ENCODE measurements around the gene RASA3. TPM values are rescaled to one million over a fixed set of nuclear protein-coding genes. Genes with fewer than 3 reads are reported as not detected.

Gene RASA3
- total and polyA plus RNA-seq, 2 of the 8 experiments (the other 6 are each of a cell fraction or from before 2014, with no cell fraction given), result 7.5 to 21.9 TPM

- Histone ChIP-seq H3K79me2 (ENCODE audit: control insufficient read depth in 1 of 2, insufficient read depth in 2 of 2, low read length in 2 of 2) (no peaks in the 10 kb centered on the region), H3K56ac (replicated peaks; ENCODE audit: insufficient read length, low read depth, low read length) (no peak within 1 kb of the TSS), H2BK20ac (ENCODE audit: low read length) (no peak within 1 kb of the TSS), H3K9me3 (ENCODE audit: insufficient read depth in 2 of 2, low read depth in 1 of 2, low read length in 1 of 2) (no peaks in the 10 kb centered on the region), H3K27ac (ENCODE audit: low read depth, low read length) (no peak within 1 kb of the TSS), H3K4me2 (ENCODE audit: insufficient read depth in 1 of 2, low read depth in 2 of 2, low read length in 2 of 2) (no peak within 1 kb of the TSS), H3K27me3 (replicated peaks in 1 of 4; ENCODE audit: control insufficient read depth in 3 of 4, extremely low read depth in 1 of 4, insufficient read depth in 3 of 4, low read length in 3 of 4) (no peaks in the 10 kb centered on the region), H4K5ac (ENCODE audit: insufficient read length, low read depth, low read length) (no peak within 1 kb of the TSS), H2AFZ (ENCODE audit: low read length) (peak within 1 kb of the TSS; percentile 95), H2BK5ac (ENCODE audit: low read depth, low read length) (no peak within 1 kb of the TSS), H4K20me1 (replicated peaks in 1 of 2; ENCODE audit: control insufficient read depth in 1 of 2, insufficient read depth in 2 of 2, low read length in 2 of 2) (no peaks in the 10 kb centered on the region), H3K23me2 (ENCODE audit: low read depth, low read length) (no peaks in the 10 kb centered on the region; the same call in 1 of the 2 replicates), H3K9ac (replicated peaks in 1 of 4; ENCODE audit: extremely low read depth in 1 of 4, low read depth in 3 of 4, low read length in 3 of 4) (no peak within 1 kb of the TSS), H3K18ac (ENCODE audit: extremely low read depth, low read length) (peak within 1 kb of the TSS; percentile 60; the same call in 1 of the 2 replicates), H3K4me1 (replicated peaks in 1 of 4; ENCODE audit: control insufficient read depth in 3 of 4, insufficient read depth in 4 of 4, low read length in 3 of 4) (0 out of 7 replicates have a peak, but pooled peaks cover 0 to 3% (median 0%) of the 10 kb centered on the region in 4 experiments), H2BK120ac (replicated peaks; ENCODE audit: low read depth, low read length) (no peak within 1 kb of the TSS), H2AK5ac (ENCODE audit: low read depth, low read length) (no peak within 1 kb of the TSS), H2BK15ac (ENCODE audit: low read length) (no peak within 1 kb of the TSS), H3K79me1 (ENCODE audit: low read depth, low read length) (no peaks in the 10 kb centered on the region), H3K23ac (ENCODE audit: insufficient read length) (no peak within 1 kb of the TSS), H3K14ac (ENCODE audit: insufficient read length) (no peak within 1 kb of the TSS), H3K4me3 (ENCODE audit: extremely low read depth in 1 of 4, insufficient read depth in 2 of 4, low read depth in 3 of 4, low read length in 4 of 4) (no peak within 1 kb of the TSS), H3K36me3 (ENCODE audit: control insufficient read depth in 2 of 4, insufficient read depth in 4 of 4, low read length in 3 of 4) (no peaks in the 10 kb centered on the region), H2BK12ac (ENCODE audit: low read depth, low read length) (no peak within 1 kb of the TSS), H4K8ac (ENCODE audit: extremely low read depth, insufficient read depth, low read length) (no peak within 1 kb of the TSS; the same call in 1 of the 2 replicates), H4K91ac (replicated peaks; ENCODE audit: insufficient read length, low read length) (no peak within 1 kb of the TSS), H3K4ac (replicated peaks; ENCODE audit: insufficient read length, low read depth, low read length) (no peak within 1 kb of the TSS)
- ChIA-PET CTCF (ENCODE audit: partially characterized antibody) (interaction anchor here (1.2 to 1.6 kb wide), 4 partner anchors 12 to 101 kb away, joined by 3 to 5 read pairs (median 3); no protein-coding TSS in a partner anchor), POLR2A (ENCODE audit: partially characterized antibody) (interaction anchor here (1.4 kb wide), 1 partner anchor 14 kb away, joined by 3 read pairs; no protein-coding TSS in a partner anchor)
- WGBS, 2 experiments (ENCODE audit: extremely low coverage in 1 of 2, insufficient coverage in 1 of 2, insufficient read length in 1 of 2, insufficient replicate concordance in 2 of 2, low coverage in 1 of 2, low lambda C conversion rate in 2 of 2, missing lambda C conversion rate in 1 of 2), result 74% methylated on average over 13 of the region's 13 CpGs; no CpG with 5 or more reads in 1 of the 2 experiments
- FAIRE-seq, result no peak
- no peak for DNase-seq (ENCODE audit: low read depth in 1 of 2, low spot score in 2 of 2)
- TF ChIP-seq, protein P1, sequence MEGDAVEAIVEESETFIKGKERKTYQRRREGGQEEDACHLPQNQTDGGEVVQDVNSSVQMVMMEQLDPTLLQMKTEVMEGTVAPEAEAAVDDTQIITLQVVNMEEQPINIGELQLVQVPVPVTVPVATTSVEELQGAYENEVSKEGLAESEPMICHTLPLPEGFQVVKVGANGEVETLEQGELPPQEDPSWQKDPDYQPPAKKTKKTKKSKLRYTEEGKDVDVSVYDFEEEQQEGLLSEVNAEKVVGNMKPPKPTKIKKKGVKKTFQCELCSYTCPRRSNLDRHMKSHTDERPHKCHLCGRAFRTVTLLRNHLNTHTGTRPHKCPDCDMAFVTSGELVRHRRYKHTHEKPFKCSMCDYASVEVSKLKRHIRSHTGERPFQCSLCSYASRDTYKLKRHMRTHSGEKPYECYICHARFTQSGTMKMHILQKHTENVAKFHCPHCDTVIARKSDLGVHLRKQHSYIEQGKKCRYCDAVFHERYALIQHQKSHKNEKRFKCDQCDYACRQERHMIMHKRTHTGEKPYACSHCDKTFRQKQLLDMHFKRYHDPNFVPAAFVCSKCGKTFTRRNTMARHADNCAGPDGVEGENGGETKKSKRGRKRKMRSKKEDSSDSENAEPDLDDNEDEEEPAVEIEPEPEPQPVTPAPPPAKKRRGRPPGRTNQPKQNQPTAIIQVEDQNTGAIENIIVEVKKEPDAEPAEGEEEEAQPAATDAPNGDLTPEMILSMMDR (IDR thresholded peaks at IDR 0.05; ENCODE audit: control extremely low read depth in 1 of 3, insufficient read depth in 1 of 3, low read depth in 1 of 3, low read length in 3 of 3), result no peak
- TF ChIP-seq USF2 (IDR thresholded peaks at IDR 0.05; ENCODE audit: low read length), result peak; percentile 69
Observed at GRCh38 chr13:114179087-114179658, 46.8 kb upstream of the RASA3 start, which contains the start of gene CFAP97D2. Gene CFAP97D2 (plus strand): TSS chr13:114179257. CDS start chr13:114179331, 74 bp downstream.
